HepG2 (cell line): ENCODE results near the gene RUNDC1. TPM values are rescaled to one million over a fixed set of nuclear protein-coding genes. Genes with fewer than 3 reads are reported as not detected.

Experiments used
- ATAC-seq: fragments of 200-7000 bp; cut with Tn5 transposase; 3 replicates; pipeline ENCODE4 v1.9.1; 2020; ENCODE audit warnings: mild to moderate bottlenecking, moderate library complexity
- BruUV-seq: library from RNA; stranded (reverse); fragments of 400-500 nt; replicated peaks from 2 replicates; lab custom pipeline; 2021; lab: Mats Ljungman, UMichigan
- CTCF ChIA-PET: fragments of 300-600 bp; formaldehyde crosslinking; extraction: SDS; loops from one replicate; lab custom pipeline; 2021; ENCODE audit warnings: low total read pairs, inconsistent platforms, low intra/inter-chr PET ratio; lab: Yijun Ruan, JAX
- POLR2A ChIA-PET: fragments of 350-600 bp; sonication (Branson Sonifier 250); formaldehyde crosslinking; loops from one replicate; lab custom pipeline; 2020; ENCODE audit warnings: antibody characterized with exemption, inconsistent platforms; lab: Yijun Ruan, JAX
- DNase-seq: peaks from one replicate; pipeline ENCODE4 v3.0.0-alpha.2; 2015; ENCODE audit warnings: low spot score
- FAIRE-seq: peaks from 3 replicates; lab custom pipeline; 2011; peaks lifted over from hg19 to GRCh38; lab: Jason Lieb, UNC
- H2AFZ ChIP-seq: one replicate; pipeline ENCODE4 v1.6.1; 2011; ENCODE audit warnings: low read length, inconsistent platforms
- H3K27ac ChIP-seq: fragments of 300-600 bp; 3 replicates; pipeline ENCODE4 v1.8.0; 2011; ENCODE audit warnings: mixed run types, mild to moderate bottlenecking, mixed read lengths, low read length, inconsistent platforms; ENCODE audit not compliant: insufficient read depth; ENCODE audit errors: extremely low read length
- H3K27me3 ChIP-seq, 2 experiments: fragments of 200-600 bp in 1 of 2; 2 replicates in 1 of 2; 3 replicates in 1 of 2; pipeline versions ENCODE4 v1.6.0 to v1.8.0; 2011; ENCODE audit warnings: low read length in 2 of 2, mild to moderate bottlenecking in 2 of 2, moderate library complexity in 2 of 2, inconsistent platforms in 1 of 2; ENCODE audit not compliant: insufficient read depth in 2 of 2, control insufficient read depth in 1 of 2
- H3K36me3 ChIP-seq, 2 experiments: fragments of 200-600 bp in 1 of 2; replicated peaks in 1 of 2; 2 replicates in 1 of 2; 3 replicates in 1 of 2; pipeline versions ENCODE4 v1.5.1 to v1.8.0; 2011; ENCODE audit warnings: low read length in 2 of 2, inconsistent platforms in 1 of 2; ENCODE audit not compliant: insufficient read depth in 2 of 2, control insufficient read depth in 1 of 2
- H3K4me1 ChIP-seq: 2 replicates; pipeline ENCODE4 v1.5.1; 2012; ENCODE audit warnings: low read length, inconsistent platforms; ENCODE audit not compliant: insufficient read depth
- H3K4me2 ChIP-seq: 2 replicates; pipeline ENCODE4 v1.6.0; 2011; ENCODE audit warnings: low read depth, low read length, inconsistent platforms
- H3K4me3 ChIP-seq, 3 experiments: fragments of 200-600 bp in 1 of 3; sonication (generic), shearing (Covaris generic) in 1 of 3; replicated peaks in 1 of 3; 2 replicates each; pipeline ENCODE4 v1.5.1; 2011 to 2016; ENCODE audit warnings: low read length in 3 of 3, inconsistent platforms in 2 of 3, low read depth in 2 of 3, mild to moderate bottlenecking in 2 of 3, control low read depth in 1 of 3, mixed read lengths in 1 of 3; ENCODE audit not compliant: insufficient read depth in 1 of 3
- H3K79me2 ChIP-seq: one replicate; pipeline ENCODE4 v1.6.1; 2011; ENCODE audit warnings: low read length, inconsistent platforms; ENCODE audit not compliant: insufficient read depth
- H3K9ac ChIP-seq: 2 replicates; pipeline ENCODE4 v1.6.0; 2011; ENCODE audit warnings: mild to moderate bottlenecking, low read depth, low read length, inconsistent platforms; ENCODE audit not compliant: insufficient read depth
- H3K9me3 ChIP-seq: 2 replicates; pipeline ENCODE4 v1.5.1; 2012; ENCODE audit warnings: mild to moderate bottlenecking, low read length
- H4K20me1 ChIP-seq: 2 replicates; pipeline ENCODE4 v1.6.0; 2011; ENCODE audit warnings: inconsistent platforms, mild to moderate bottlenecking, low read length, moderate library complexity; ENCODE audit not compliant: insufficient read depth
- FOXM1 ChIP-seq: sonication (generic); formaldehyde crosslinking; IDR thresholded peaks from 2 replicates; pipeline ENCODE4 v1.5.0; 2020; ENCODE audit warnings: missing genetic modification reagents
- MIER3 ChIP-seq: IDR thresholded peaks from 2 replicates; pipeline ENCODE4 v1.6.1; 2016; ENCODE audit warnings: missing compliant biosample characterization, borderline replicate concordance
- TFDP1 ChIP-seq: IDR thresholded peaks from 2 replicates; pipeline ENCODE4 v1.6.1; 2016; ENCODE audit warnings: missing compliant biosample characterization, missing genetic modification reagents, borderline replicate concordance
- ZNF142 ChIP-seq: sonication (generic); formaldehyde crosslinking; IDR thresholded peaks from 2 replicates; pipeline ENCODE4 v1.4.0; 2020; ENCODE audit warnings: missing genetic modification reagents
- ZNF263 ChIP-seq: sonication (generic); formaldehyde crosslinking; IDR thresholded peaks from 2 replicates; pipeline ENCODE4 v1.4.0; 2020; ENCODE audit warnings: missing genetic modification reagents
- ZNF589 ChIP-seq: sonication (generic); formaldehyde crosslinking; conservative IDR thresholded peaks from 2 replicates; pipeline ENCODE4 v1.8.0; 2022; ENCODE audit warnings: mild to moderate bottlenecking, moderate library complexity, missing genetic modification reagents
- WGBS: methylation state at CpG from one replicate; pipeline ENCODE4 v1.1.6; 2017; ENCODE audit warnings: low lambda C conversion rate; 5-methylcytosine and 5-hydroxymethylcytosine counted together
- in situ Hi-C: cut with HindIII; loops from 2 replicates; pipeline ENCODE4 v1.10.0; 2017; ENCODE audit warnings: low pct_unique_long_range_greater_than_20kb; ENCODE audit not compliant: extremely low pct_ligation_motif_present
- intact Hi-C: fragments of 100-400 bp; cut with micrococcal nuclease; formaldehyde crosslinking; loops from one replicate; pipeline ENCODE4 v1.10.0; 2022; ENCODE audit not compliant: unreplicated experiment
- polyA plus RNA-seq, 8 experiments: library from polyadenylated mRNA; depleted of rRNA in 3 of 8; stranded (reverse) in 7 of 8; unstranded in 1 of 8; fragments of >200 nt; fragmentation: Illumina TruSeq in 4 of 8; extraction: Trizol in 4 of 8; gene quantifications; 2 replicates each; pipeline versions ENCODE4 v1.2.1 to v1.2.3, GENCODE V29; 2011 to 2016; ENCODE audit warnings: low read depth in 4 of 8, missing spikeins in 1 of 8, mixed read lengths in 1 of 8; ENCODE audit not compliant: insufficient read depth in 1 of 8
- total RNA-seq, 5 experiments: library from RNA; depleted of rRNA; stranded (reverse); fragments of >200 nt; fragmentation: Illumina TruSeq; extraction: Trizol; gene quantifications; 2 replicates each; pipeline ENCODE4 v1.2.3, GENCODE V29; 2016; ENCODE audit warnings: low read depth in 1 of 5

RUNDC1 gene
- total and polyA plus RNA-seq, 2 of the 13 experiments (the other 11 are each of a cell fraction or from before 2014, with no cell fraction given), result 10.3 to 11.4 TPM

GRCh38 chr17:43024407-43025289 lies 44.3 kb downstream of the RUNDC1 start, which contains the start of gene RND2 (continued):
- TF ChIP-seq ZNF142 (CRISPR knock-in tag) (0 out of 2 replicates have a peak, but pooled peaks have one; percentile 30), FOXM1 (CRISPR knock-in tag) (no peak), ZNF263 (CRISPR knock-in tag) (0 out of 2 replicates have a peak, but pooled peaks have one; percentile 20)
- TF ChIP-seq, all 625 proteins: peak for 241

GRCh38 chr17:43025290-43025657 lies 44.9 kb downstream of the RUNDC1 start:
- WGBS, result 90% methylated on average over 27 of the region's 27 CpGs
- CTCF ChIA-PET, result no interaction called here
- no peaks in the 10 kb centered on the region for H3K9me3 ChIP-seq
- in situ Hi-C loops, result no loop called here
- no peak for DNase-seq
- TF ChIP-seq MIER3 (CRISPR knock-in tag) (no peak), ZNF589 (CRISPR knock-in tag) (0 out of 2 replicates have a peak, but pooled peaks have one; percentile 2), TFDP1 (CRISPR knock-in tag) (no peak)
- TF ChIP-seq, all 625 proteins: peak for 1
- Histone ChIP-seq H3K27ac (no peak overlapping the region), H3K4me3 (no peak overlapping the region), H4K20me1 (no peaks in the 10 kb centered on the region), H3K4me2 (no peak overlapping the region), H2AFZ (no peak overlapping the region), H3K79me2 (peaks cover 12% of the 10 kb centered on the region), H3K4me1 (peaks cover 61% of the 10 kb centered on the region), H3K36me3 (0 out of 5 replicates have a peak, but pooled peaks cover 0 to under 1% of the 10 kb centered on the region in 2 experiments), H3K9ac (no peak overlapping the region), H3K27me3 (no peaks in the 10 kb centered on the region; a peak in 1 of 5 replicates)
- POLR2A ChIA-PET, result interaction anchor here (1.0 to 3.6 kb wide), 4 partner anchors 14 to 100 kb away, joined by 4 to 16 read pairs (median 9); partner anchors contain the start of genes BRCA1 and RPL27
- FAIRE-seq (no peak), ATAC-seq (no peak)
- BruUV-seq, result no TSS peak
- intact Hi-C loops, result loop anchor here (2.0 kb wide), 2 partner anchors 94 to 146 kb away; partner anchors contain the start of gene NBR1
